Measurements from ENCODE around the gene GPD2.

GRCh38 chr2:156511122-156511521 lies 74.9 kb downstream of the GPD2 start:
- TF ChIP-seq MAZ (IDR thresholded peaks at IDR 0.05; ENCODE audit: borderline replicate concordance, low read depth, low read length): no peak
- TF ChIP-seq CTCF (conservative IDR thresholded peaks at IDR 0.05; ENCODE audit: low read depth, low read length): no peak
- TF ChIP-seq RFX5 (IDR thresholded peaks at IDR 0.05; ENCODE audit: low read depth, low read length): no peak
- no peak for TF ChIP-seq POLR2A (IDR thresholded peaks at IDR 0.05; ENCODE audit: low read depth, low read length)
- TF ChIP-seq RCOR1 (IDR thresholded peaks at IDR 0.05; ENCODE audit: insufficient replicate concordance, low read length): no peak
- no peak for TF ChIP-seq MXI1 (IDR thresholded peaks at IDR 0.05; ENCODE audit: borderline replicate concordance, low read depth, low read length)
- no peak for TF ChIP-seq RAD21 (IDR thresholded peaks at IDR 0.05; ENCODE audit: low read length)
- no peak for TF ChIP-seq BHLHE40 (IDR thresholded peaks at IDR 0.05; ENCODE audit: low read depth, low read length)
- no peak for TF ChIP-seq MAFK (IDR thresholded peaks at IDR 0.05; ENCODE audit: low read depth, low read length)
- no peak for TF ChIP-seq SMC3 (IDR thresholded peaks at IDR 0.05; ENCODE audit: low read depth, low read length)
- TF ChIP-seq FOS (IDR thresholded peaks at IDR 0.05; ENCODE audit: low read depth, low read length): no peak
- no peak for TF ChIP-seq CEBPB (IDR thresholded peaks at IDR 0.05; ENCODE audit: low read depth, low read length)
- no peak for TF ChIP-seq USF2 (IDR thresholded peaks at IDR 0.05; ENCODE audit: low read depth, low read length)
- no peak for TF ChIP-seq ELK1 (IDR thresholded peaks at IDR 0.05; ENCODE audit: borderline replicate concordance, low read depth, low read length)

Measured in IMR-90 (cell line).